HepG2 (cell line): Measurements from ENCODE around the gene KCTD21. TPM values are rescaled to one million over a fixed set of nuclear protein-coding genes. Genes with fewer than 3 reads are reported as not detected.

ENCODE experiments used
- ARID2 ChIP-seq: sonication (generic); formaldehyde crosslinking; IDR thresholded peaks from 2 replicates; pipeline ENCODE4 v1.8.1; 2022; ENCODE audit warnings: mild to moderate bottlenecking, missing genetic modification reagents, borderline replicate concordance
- ATF7-NPFF ChIP-seq: sonication (generic); formaldehyde crosslinking; IDR thresholded peaks from 2 replicates; pipeline ENCODE4 v1.8.1; 2023; ENCODE audit warnings: mild to moderate bottlenecking, low read depth, missing genetic modification reagents, moderate library complexity
- E2F5 ChIP-seq: sonication (generic); formaldehyde crosslinking; conservative IDR thresholded peaks from 2 replicates; pipeline ENCODE4 v1.4.0; 2020; ENCODE audit warnings: missing genetic modification reagents
- FOXO1 ChIP-seq: sonication (generic); formaldehyde crosslinking; IDR thresholded peaks from 2 replicates; pipeline ENCODE4 v1.4.0; 2020; ENCODE audit warnings: missing genetic modification reagents
- HES4 ChIP-seq: sonication (generic); formaldehyde crosslinking; IDR thresholded peaks from 2 replicates; pipeline ENCODE4 v1.9.0; 2021; ENCODE audit warnings: mild to moderate bottlenecking, missing genetic modification reagents, borderline replicate concordance
- MED8 ChIP-seq: sonication (generic); formaldehyde crosslinking; IDR thresholded peaks from 2 replicates; pipeline ENCODE4 v1.8.1; 2023; ENCODE audit warnings: mild to moderate bottlenecking, missing genetic modification reagents; ENCODE audit not compliant: insufficient replicate concordance
- RELA ChIP-seq: sonication (generic); formaldehyde crosslinking; IDR thresholded peaks from 2 replicates; pipeline ENCODE4 v1.4.0; 2020; ENCODE audit warnings: missing genetic modification reagents
- SNAI1 ChIP-seq: sonication (generic); formaldehyde crosslinking; IDR thresholded peaks from 2 replicates; pipeline ENCODE4 v1.5.0; 2020; ENCODE audit warnings: mild to moderate bottlenecking, missing genetic modification reagents, borderline replicate concordance
- SRY ChIP-seq: sonication (generic); formaldehyde crosslinking; IDR thresholded peaks from 2 replicates; pipeline ENCODE4 v1.8.0; 2022; ENCODE audit warnings: mild to moderate bottlenecking, missing genetic modification reagents
- XRCC5 ChIP-seq: fragments of 200-400 bp; formaldehyde crosslinking; optimal IDR thresholded peaks from 2 replicates; pipeline ENCODE3; 2017; ENCODE audit warnings: mild to moderate bottlenecking, low read length
- ZFP36L2 ChIP-seq: sonication (generic); formaldehyde crosslinking; IDR thresholded peaks from 2 replicates; pipeline ENCODE4 v1.4.0; 2020; ENCODE audit warnings: missing genetic modification reagents
- ZNF468 ChIP-seq: sonication (generic); formaldehyde crosslinking; IDR thresholded peaks from 2 replicates; pipeline ENCODE4 v1.8.0; 2022; ENCODE audit warnings: mild to moderate bottlenecking, moderate library complexity, missing genetic modification reagents
- ZNF577 ChIP-seq: sonication (generic); formaldehyde crosslinking; IDR thresholded peaks from 2 replicates; pipeline ENCODE4 v1.4.0; 2020; ENCODE audit warnings: mild to moderate bottlenecking, low read depth, missing genetic modification reagents, borderline replicate concordance
- ZNF747 ChIP-seq: sonication (generic); formaldehyde crosslinking; IDR thresholded peaks from 2 replicates; pipeline ENCODE4 v1.8.1; 2023; ENCODE audit warnings: missing genetic modification reagents, mild to moderate bottlenecking, borderline replicate concordance
- ZSCAN30 ChIP-seq: sonication (generic); formaldehyde crosslinking; IDR thresholded peaks from 2 replicates; pipeline ENCODE4 v1.5.0; 2020; ENCODE audit warnings: mild to moderate bottlenecking, missing genetic modification reagents
- polyA plus RNA-seq, 8 experiments: library from polyadenylated mRNA; depleted of rRNA in 3 of 8; stranded (reverse) in 7 of 8; unstranded in 1 of 8; fragments of >200 nt; fragmentation: Illumina TruSeq in 4 of 8; extraction: Trizol in 4 of 8; gene quantifications; 2 replicates each; pipeline versions ENCODE4 v1.2.1 to v1.2.3, GENCODE V29; 2011 to 2016; ENCODE audit warnings: low read depth in 4 of 8, missing spikeins in 1 of 8, mixed read lengths in 1 of 8; ENCODE audit not compliant: insufficient read depth in 1 of 8
- total RNA-seq, 5 experiments: library from RNA; depleted of rRNA; stranded (reverse); fragments of >200 nt; fragmentation: Illumina TruSeq; extraction: Trizol; gene quantifications; 2 replicates each; pipeline ENCODE4 v1.2.3, GENCODE V29; 2016; ENCODE audit warnings: low read depth in 1 of 5
- TF ChIP-seq, protein P1 (sequence below): sonication (generic); formaldehyde crosslinking; IDR thresholded peaks from 2 replicates; pipeline ENCODE4 v1.4.0; 2020; ENCODE audit warnings: mild to moderate bottlenecking, missing genetic modification reagents
- TF ChIP-seq, protein P2 (sequence below): sonication (generic); formaldehyde crosslinking; IDR thresholded peaks from 2 replicates; pipeline ENCODE4 v1.4.0; 2020; ENCODE audit warnings: missing genetic modification reagents, borderline replicate concordance
- TF ChIP-seq, protein P3 (sequence below): sonication (generic); formaldehyde crosslinking; IDR thresholded peaks from 2 replicates; pipeline ENCODE4 v1.4.0; 2020; ENCODE audit warnings: missing genetic modification reagents, borderline replicate concordance
- TF ChIP-seq, protein P4 (sequence below): sonication (generic); formaldehyde crosslinking; IDR thresholded peaks from 2 replicates; pipeline ENCODE4 v1.8.1; 2023; ENCODE audit warnings: mild to moderate bottlenecking, inconsistent platforms, moderate library complexity, missing genetic modification reagents, borderline replicate concordance

KCTD21 gene
- total and polyA plus RNA-seq, 2 of the 13 experiments (the other 11 are each of a cell fraction or from before 2014, with no cell fraction given) = 3.1 to 13.5 TPM

GRCh38 chr11:78156127-78156844, 32.1 kb downstream of the KCTD21 start (continued):
- peak; percentile 66 for TF ChIP-seq MED8 (CRISPR knock-in tag)
- no peak for TF ChIP-seq ARID2 (CRISPR knock-in tag)
- TF ChIP-seq, protein P1, sequence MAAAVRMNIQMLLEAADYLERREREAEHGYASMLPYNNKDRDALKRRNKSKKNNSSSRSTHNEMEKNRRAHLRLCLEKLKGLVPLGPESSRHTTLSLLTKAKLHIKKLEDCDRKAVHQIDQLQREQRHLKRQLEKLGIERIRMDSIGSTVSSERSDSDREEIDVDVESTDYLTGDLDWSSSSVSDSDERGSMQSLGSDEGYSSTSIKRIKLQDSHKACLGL = no peak
- TF ChIP-seq FOXO1 (CRISPR knock-in tag) = peak; percentile 90
- TF ChIP-seq ZNF577 (CRISPR knock-in tag) = no peak
- no peak for TF ChIP-seq ZSCAN30 (CRISPR knock-in tag)
- TF ChIP-seq XRCC5 = no peak
- no peak; the same call in 1 of the 2 replicates for TF ChIP-seq ZFP36L2 (CRISPR knock-in tag)
- no peak for TF ChIP-seq ATF7-NPFF (CRISPR knock-in tag)
- TF ChIP-seq, protein P2, sequence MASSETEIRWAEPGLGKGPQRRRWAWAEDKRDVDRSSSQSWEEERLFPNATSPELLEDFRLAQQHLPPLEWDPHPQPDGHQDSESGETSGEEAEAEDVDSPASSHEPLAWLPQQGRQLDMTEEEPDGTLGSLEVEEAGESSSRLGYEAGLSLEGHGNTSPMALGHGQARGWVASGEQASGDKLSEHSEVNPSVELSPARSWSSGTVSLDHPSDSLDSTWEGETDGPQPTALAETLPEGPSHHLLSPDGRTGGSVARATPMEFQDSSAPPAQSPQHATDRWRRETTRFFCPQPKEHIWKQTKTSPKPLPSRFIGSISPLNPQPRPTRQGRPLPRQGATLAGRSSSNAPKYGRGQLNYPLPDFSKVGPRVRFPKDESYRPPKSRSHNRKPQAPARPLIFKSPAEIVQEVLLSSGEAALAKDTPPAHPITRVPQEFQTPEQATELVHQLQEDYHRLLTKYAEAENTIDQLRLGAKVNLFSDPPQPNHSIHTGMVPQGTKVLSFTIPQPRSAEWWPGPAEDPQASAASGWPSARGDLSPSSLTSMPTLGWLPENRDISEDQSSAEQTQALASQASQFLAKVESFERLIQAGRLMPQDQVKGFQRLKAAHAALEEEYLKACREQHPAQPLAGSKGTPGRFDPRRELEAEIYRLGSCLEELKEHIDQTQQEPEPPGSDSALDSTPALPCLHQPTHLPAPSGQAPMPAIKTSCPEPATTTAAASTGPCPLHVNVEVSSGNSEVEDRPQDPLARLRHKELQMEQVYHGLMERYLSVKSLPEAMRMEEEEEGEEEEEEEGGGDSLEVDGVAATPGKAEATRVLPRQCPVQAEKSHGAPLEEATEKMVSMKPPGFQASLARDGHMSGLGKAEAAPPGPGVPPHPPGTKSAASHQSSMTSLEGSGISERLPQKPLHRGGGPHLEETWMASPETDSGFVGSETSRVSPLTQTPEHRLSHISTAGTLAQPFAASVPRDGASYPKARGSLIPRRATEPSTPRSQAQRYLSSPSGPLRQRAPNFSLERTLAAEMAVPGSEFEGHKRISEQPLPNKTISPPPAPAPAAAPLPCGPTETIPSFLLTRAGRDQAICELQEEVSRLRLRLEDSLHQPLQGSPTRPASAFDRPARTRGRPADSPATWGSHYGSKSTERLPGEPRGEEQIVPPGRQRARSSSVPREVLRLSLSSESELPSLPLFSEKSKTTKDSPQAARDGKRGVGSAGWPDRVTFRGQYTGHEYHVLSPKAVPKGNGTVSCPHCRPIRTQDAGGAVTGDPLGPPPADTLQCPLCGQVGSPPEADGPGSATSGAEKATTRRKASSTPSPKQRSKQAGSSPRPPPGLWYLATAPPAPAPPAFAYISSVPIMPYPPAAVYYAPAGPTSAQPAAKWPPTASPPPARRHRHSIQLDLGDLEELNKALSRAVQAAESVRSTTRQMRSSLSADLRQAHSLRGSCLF = no peak
- TF ChIP-seq RELA (CRISPR knock-in tag) = no peak
- TF ChIP-seq HES4 = no peak
- no peak for TF ChIP-seq E2F5
- no peak for TF ChIP-seq SNAI1
- TF ChIP-seq SRY (CRISPR knock-in tag) = no peak
- TF ChIP-seq, protein P3, sequence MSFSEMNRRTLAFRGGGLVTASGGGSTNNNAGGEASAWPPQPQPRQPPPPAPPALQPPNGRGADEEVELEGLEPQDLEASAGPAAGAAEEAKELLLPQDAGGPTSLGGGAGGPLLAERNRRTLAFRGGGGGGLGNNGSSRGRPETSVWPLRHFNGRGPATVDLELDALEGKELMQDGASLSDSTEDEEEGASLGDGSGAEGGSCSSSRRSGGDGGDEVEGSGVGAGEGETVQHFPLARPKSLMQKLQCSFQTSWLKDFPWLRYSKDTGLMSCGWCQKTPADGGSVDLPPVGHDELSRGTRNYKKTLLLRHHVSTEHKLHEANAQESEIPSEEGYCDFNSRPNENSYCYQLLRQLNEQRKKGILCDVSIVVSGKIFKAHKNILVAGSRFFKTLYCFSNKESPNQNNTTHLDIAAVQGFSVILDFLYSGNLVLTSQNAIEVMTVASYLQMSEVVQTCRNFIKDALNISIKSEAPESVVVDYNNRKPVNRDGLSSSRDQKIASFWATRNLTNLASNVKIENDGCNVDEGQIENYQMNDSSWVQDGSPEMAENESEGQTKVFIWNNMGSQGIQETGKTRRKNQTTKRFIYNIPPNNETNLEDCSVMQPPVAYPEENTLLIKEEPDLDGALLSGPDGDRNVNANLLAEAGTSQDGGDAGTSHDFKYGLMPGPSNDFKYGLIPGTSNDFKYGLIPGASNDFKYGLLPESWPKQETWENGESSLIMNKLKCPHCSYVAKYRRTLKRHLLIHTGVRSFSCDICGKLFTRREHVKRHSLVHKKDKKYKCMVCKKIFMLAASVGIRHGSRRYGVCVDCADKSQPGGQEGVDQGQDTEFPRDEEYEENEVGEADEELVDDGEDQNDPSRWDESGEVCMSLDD (CRISPR knock-in tag) = no peak
- TF ChIP-seq, protein P4, sequence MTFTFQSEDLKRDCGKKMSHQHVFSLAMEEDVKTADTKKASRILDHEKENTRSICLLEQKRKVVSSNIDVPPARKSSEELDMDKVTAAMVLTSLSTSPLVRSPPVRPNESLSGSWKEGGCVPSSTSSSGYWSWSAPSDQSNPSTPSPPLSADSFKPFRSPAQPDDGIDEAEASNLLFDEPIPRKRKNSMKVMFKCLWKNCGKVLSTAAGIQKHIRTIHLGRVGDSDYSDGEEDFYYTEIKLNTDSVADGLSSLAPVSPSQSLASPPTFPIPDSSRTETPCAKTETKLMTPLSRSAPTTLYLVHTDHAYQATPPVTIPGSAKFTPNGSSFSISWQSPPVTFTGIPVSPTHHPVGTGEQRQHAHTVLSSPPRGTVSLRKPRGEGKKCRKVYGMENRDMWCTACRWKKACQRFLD (CRISPR knock-in tag) = no peak
- no peak for TF ChIP-seq ZNF747
- TF ChIP-seq ZNF468 (CRISPR knock-in tag) = no peak
